Measurements from ENCODE around the gene KLRC3.
"Not testable (repeated sequence)": the region's sequence is repeated elsewhere in the genome, so short reads cannot be mapped to it uniquely, and the experiment has no call there.

KLRC3 gene

DNA sequence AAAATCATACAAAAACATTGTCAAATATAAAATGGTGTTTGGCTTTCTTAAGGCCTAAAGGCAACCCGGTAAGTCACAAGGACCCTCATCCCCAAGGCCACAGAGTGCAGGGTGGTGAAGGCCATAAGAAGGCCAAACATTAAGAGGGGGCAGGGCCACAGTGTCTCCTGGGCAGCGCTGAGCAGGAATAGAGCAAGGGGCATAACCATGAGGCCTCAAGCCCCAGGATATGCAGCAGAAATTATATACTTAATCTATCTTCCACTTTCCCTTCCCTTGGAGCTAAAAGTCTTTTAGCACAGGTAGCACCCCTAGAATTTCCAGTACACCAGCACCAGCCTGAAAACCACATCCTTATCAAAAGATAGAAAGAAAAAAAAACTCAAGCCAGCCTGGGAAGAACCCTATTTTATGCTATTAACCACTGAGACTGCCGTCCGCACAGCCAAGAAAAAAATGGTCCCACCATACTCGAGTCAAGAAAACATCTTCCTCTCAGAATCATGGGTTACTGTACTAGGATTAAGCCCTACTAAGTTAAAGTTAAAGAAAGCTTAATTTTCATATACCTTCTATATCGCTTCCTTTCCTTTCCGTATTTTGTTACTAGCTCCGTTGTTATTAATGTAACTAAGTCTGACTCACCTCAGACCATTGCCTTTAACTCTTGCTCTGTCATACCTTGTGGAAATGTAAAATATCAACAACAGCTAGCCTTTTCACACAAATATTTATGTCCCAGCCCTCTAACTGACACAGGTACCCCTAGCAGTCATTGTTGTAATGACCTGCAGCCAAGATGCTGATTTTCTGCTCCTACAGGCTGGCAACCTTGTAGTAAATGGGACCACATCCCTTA lies 50.6 kb downstream of the KLRC3 start:
- TF ChIP-seq, protein P1, sequence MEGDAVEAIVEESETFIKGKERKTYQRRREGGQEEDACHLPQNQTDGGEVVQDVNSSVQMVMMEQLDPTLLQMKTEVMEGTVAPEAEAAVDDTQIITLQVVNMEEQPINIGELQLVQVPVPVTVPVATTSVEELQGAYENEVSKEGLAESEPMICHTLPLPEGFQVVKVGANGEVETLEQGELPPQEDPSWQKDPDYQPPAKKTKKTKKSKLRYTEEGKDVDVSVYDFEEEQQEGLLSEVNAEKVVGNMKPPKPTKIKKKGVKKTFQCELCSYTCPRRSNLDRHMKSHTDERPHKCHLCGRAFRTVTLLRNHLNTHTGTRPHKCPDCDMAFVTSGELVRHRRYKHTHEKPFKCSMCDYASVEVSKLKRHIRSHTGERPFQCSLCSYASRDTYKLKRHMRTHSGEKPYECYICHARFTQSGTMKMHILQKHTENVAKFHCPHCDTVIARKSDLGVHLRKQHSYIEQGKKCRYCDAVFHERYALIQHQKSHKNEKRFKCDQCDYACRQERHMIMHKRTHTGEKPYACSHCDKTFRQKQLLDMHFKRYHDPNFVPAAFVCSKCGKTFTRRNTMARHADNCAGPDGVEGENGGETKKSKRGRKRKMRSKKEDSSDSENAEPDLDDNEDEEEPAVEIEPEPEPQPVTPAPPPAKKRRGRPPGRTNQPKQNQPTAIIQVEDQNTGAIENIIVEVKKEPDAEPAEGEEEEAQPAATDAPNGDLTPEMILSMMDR (IDR thresholded peaks at IDR 0.05; ENCODE audit: borderline replicate concordance, control extremely low read depth, extremely low read depth, insufficient read depth, missing control alignments): no peak
- in situ Hi-C loops (cut with MboI; ENCODE audit: low sequenced_read_pairs, unreplicated experiment): no loop called here
- DNase-seq (ENCODE audit: low spot score): no peak

DNA sequence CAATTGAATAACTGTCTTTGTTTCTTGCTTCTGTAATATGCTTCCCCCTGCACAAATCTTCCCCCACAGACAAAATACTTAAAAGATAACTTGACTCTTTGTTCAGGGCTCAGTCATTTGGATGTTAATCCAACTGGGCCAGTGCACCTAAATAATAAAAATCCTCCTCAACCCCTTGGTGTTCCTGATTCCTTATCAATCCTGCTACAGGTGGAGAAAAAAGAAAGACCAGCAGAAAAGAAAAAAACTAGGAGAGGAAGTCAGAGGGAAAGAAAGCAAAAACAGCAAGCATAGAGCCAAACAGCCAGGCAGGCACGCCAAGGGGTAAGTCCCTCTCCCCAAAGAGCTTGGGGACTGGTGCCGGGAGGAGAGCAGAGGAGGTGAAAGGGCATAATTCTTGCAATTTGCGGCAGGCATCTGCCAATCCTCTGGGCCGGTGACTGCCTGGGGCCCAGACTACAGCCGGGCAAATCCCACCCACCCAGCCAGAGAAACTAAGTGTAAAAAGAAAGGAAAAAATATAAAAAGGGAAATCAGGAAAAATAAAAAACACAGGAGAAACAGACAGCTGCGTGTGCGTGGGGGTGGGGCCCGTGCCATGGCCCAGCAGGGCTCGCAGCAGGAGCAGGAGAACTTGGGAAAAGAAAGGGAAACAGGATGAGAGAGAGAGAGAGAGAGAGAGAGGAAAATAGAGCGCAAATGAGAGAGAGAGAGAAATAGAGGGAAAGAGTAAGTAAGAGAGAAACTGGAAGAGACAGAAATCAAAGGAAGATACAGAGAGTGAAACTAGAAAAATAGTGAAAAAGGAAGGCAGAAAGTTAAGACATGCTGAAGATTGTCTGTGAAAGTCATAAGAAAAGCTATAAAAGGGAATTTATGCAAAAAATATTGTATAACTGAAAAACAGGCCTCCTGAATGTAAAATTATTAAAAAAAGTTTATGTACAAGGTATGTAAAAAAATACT lies 51.9 kb downstream of the KLRC3 start:
- in situ Hi-C loops (cut with MboI; ENCODE audit: low sequenced_read_pairs, unreplicated experiment): no loop called here
- no peak for DNase-seq (ENCODE audit: low spot score)
- TF ChIP-seq, protein P1 (IDR thresholded peaks at IDR 0.05; ENCODE audit: borderline replicate concordance, control extremely low read depth, extremely low read depth, insufficient read depth, missing control alignments): no peak

DNA sequence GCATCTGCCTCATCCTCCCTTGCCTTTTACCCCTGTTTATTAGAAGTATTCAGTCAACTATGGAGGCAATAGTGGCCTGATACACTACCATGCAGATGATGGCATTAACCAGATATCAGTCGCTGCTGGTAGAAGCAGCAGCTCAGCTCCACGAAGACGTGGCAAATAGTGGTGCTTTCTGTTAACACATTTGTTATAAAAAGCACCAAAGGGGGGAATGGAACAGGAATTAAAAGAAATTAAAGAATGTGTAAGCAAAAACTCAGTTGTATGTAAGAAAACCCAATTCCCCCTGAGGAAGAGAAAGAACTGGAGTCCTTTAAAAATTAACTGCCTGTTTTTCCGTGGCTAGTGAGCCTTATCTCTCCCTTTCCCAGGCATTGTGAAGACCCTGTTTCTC lies 52.7 kb downstream of the KLRC3 start:
- in situ Hi-C loops (cut with MboI; ENCODE audit: low sequenced_read_pairs, unreplicated experiment): not testable (repeated sequence)

DNA sequence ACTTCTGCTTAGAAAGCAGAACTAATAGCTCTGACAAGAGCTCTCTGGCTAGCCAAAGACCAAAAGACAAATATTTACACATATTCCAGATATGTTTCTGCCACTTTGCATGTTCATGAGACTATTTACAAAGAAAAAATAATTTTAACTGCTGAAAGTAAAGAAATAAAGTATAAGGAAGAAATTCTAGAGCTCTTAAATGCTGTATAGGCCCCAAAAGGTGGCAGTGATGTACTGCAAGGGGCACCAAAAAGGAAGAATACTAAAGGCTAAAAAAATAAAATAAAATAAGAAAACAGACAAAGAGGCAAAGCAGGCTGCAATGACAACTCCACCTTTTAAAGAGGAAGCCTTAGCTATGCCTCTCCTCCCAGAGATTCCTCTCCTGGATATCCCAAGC lies 53.5 kb downstream of the KLRC3 start:
- in situ Hi-C loops (cut with MboI; ENCODE audit: low sequenced_read_pairs, unreplicated experiment): no loop called here
- TF ChIP-seq, protein P1 (IDR thresholded peaks at IDR 0.05; ENCODE audit: borderline replicate concordance, control extremely low read depth, extremely low read depth, insufficient read depth, missing control alignments): no peak
- no peak for DNase-seq (ENCODE audit: low spot score)

More for the DNA sequence above, 52.7 kb downstream of the KLRC3 start:
- not testable (repeated sequence) for DNase-seq (ENCODE audit: low spot score)

DNA sequence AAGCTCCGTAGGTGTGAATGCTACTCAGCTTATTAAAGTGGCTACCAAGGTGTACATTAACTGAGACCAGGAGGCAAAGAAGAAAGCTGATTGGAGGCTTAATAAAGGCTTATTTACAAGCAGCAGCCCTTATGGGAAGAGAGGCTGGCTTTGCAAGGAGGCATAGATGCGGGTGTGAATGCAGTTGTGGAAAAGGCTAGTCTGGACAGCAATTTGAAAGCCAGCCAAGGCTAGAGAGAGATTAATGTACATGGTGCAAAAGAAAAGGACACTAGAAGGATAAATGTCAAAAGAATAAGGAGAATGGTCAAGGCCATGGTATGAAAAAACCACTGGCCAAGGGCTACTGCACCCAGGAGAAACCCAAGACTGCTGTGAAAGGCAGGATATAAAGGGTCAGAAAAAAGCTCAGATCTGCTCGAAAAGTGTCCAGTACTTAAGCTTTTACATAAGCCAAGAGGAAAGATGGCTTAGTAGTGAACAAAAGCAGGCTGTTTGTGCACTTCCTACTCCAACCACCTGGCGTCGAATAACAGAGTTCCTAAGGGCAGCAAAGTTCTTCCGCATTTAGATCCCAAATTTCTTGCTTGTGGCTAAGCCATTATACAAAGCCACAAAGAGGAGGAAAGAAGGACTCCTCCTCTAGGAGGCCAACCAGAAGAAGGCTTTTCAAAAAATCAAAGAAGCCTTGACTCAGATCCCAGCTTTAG lies 54.5 kb downstream of the KLRC3 start:
- no peak for DNase-seq (ENCODE audit: low spot score)
- TF ChIP-seq, protein P1 (IDR thresholded peaks at IDR 0.05; ENCODE audit: borderline replicate concordance, control extremely low read depth, extremely low read depth, insufficient read depth, missing control alignments): no peak
- in situ Hi-C loops (cut with MboI; ENCODE audit: low sequenced_read_pairs, unreplicated experiment): no loop called here

DNA sequence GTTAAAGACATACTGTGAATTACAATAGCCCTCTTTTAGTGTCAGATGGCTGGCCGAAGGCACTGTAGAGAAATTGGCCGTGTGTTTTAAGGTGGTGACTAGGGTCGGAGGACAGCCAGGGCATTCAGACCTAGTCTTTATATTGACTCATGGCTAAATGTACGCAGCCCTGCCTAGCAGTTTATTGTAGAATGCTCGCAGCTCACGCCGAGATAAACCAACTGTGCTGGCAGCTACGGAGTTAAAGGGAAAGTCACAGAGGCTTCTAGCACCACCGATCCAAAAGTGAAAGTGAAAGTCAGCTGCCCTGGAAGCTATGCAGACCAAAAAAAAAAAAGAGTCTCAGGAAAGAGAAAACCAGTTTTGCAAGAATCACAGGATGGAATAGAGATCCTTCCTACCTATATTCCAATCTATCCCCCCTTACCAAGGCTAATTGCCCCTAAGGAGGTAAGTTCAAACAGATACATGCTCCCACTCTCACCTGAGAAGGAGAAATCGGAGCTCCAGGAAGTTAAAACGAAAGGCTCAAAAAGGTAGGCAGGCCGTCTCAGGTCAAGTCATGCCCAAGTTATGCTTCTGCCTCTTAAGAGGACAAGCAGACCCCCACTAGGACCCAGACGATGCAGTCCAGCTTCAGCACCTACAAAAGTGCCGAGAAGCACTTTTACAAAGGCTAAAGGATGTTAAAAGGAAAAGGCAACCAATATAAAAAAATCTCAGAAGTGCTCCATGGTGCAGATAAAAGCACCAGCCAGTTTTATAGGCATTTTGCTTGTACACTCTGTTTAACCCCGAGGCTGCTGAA lies 55.4 kb downstream of the KLRC3 start:
- peak; percentile 58 for DNase-seq (ENCODE audit: low spot score)
- TF ChIP-seq, protein P1 (IDR thresholded peaks at IDR 0.05; ENCODE audit: borderline replicate concordance, control extremely low read depth, extremely low read depth, insufficient read depth, missing control alignments): no peak
- in situ Hi-C loops (cut with MboI; ENCODE audit: low sequenced_read_pairs, unreplicated experiment): no loop called here
